ENCODE measurements around the gene COX6B1.

DNA sequence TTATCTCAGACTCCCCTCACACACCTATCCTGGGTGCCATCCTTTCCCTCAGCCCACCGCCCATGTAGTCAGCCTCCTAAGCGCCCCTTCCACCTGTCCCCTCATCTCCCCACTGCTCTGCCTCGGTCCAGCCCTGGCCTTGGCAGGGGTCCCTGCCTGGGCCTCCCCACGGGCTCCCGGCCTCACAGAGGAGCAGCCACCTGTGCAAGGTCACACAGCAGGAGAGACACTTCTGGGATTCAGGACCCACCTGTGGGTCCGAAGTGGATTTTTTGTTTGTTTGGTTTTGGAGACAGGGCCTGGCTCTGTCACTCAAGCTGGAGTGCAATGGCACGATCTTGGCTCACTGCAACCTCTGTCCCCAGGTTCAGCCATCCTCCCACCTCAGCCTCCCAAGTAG is 17.5 kb downstream of the COX6B1 start:
- TF ChIP-seq, protein P1, sequence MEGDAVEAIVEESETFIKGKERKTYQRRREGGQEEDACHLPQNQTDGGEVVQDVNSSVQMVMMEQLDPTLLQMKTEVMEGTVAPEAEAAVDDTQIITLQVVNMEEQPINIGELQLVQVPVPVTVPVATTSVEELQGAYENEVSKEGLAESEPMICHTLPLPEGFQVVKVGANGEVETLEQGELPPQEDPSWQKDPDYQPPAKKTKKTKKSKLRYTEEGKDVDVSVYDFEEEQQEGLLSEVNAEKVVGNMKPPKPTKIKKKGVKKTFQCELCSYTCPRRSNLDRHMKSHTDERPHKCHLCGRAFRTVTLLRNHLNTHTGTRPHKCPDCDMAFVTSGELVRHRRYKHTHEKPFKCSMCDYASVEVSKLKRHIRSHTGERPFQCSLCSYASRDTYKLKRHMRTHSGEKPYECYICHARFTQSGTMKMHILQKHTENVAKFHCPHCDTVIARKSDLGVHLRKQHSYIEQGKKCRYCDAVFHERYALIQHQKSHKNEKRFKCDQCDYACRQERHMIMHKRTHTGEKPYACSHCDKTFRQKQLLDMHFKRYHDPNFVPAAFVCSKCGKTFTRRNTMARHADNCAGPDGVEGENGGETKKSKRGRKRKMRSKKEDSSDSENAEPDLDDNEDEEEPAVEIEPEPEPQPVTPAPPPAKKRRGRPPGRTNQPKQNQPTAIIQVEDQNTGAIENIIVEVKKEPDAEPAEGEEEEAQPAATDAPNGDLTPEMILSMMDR (conservative IDR thresholded peaks at IDR 0.05 in 1 of 2, IDR thresholded peaks at IDR 0.05 in 1 of 2; ENCODE audit: extremely low read depth in 1 of 2, insufficient read depth in 1 of 2, low read depth in 1 of 2, low read length in 2 of 2), result no peak
- no peak for TF ChIP-seq EZH2 (IDR thresholded peaks at IDR 0.05; ENCODE audit: borderline replicate concordance, low read length)
